HG03521 (cell line): ENCODE results near the gene RNASE4.
"Not testable (repeated sequence)": the region's sequence is repeated elsewhere in the genome, so short reads cannot be mapped to it uniquely, and the experiment has no call there.

Experiments
- ATAC-seq: cut with Tn5 transposase; IDR thresholded peaks from one replicate; pipeline ENCODE4 v1.9.1; 2021; ENCODE audit warnings: mild to moderate bottlenecking, moderate library complexity; ENCODE audit not compliant: unreplicated experiment

The RNASE4 gene

GRCh38 chr14:20683891-20684661 is at the start of gene RNASE4:
RNASE4 (plus strand) TSS chr14:20684560; CDS start chr14:20699372, 14,812 bp downstream.
- no peak for ATAC-seq

GRCh38 chr14:20641591-20641990 is 42.8 kb upstream of the RNASE4 start, which contains the start of gene OR6S1:
OR6S1 (minus strand) TSS chr14:20641691; CDS start chr14:20641691, 0 bp downstream.
- ATAC-seq: no peak

GRCh38 chr14:20642182-20642581 is 42.2 kb upstream of the RNASE4 start:
- no peak for ATAC-seq

GRCh38 chr14:20642755-20643154 is 41.6 kb upstream of the RNASE4 start:
- not testable (repeated sequence) for ATAC-seq

- no peak for ATAC-seq
These were observed 39.8 kb upstream of the RNASE4 start for GRCh38 chr14:20644520-20644919.

- ATAC-seq: no peak
These were observed 38.9 kb upstream of the RNASE4 start for GRCh38 chr14:20645481-20645880.

- ATAC-seq: no peak
These were observed 31.1 kb upstream of the RNASE4 start for GRCh38 chr14:20652996-20653975.

- no peak for ATAC-seq
These were observed 28.5 kb upstream of the RNASE4 start for GRCh38 chr14:20655851-20656250.

GRCh38 chr14:20656274-20656673 is 28.1 kb upstream of the RNASE4 start:
- ATAC-seq: no peak

- ATAC-seq: no peak
These were observed 26.8 kb upstream of the RNASE4 start for GRCh38 chr14:20657216-20658211.

- ATAC-seq: no peak
These were observed 26.1 kb upstream of the RNASE4 start for GRCh38 chr14:20658246-20658645.

- ATAC-seq: no peak
These were observed 25.0 kb upstream of the RNASE4 start for GRCh38 chr14:20659336-20659735.

GRCh38 chr14:20659813-20660395 is 24.5 kb upstream of the RNASE4 start:
- no peak for ATAC-seq

- no peak for ATAC-seq
These were observed 23.2 kb upstream of the RNASE4 start for GRCh38 chr14:20661197-20661596.

- ATAC-seq: peak; percentile 40
These were observed 21.2 kb upstream of the RNASE4 start for GRCh38 chr14:20662968-20663732.

GRCh38 chr14:20666400-20666961 is 17.9 kb upstream of the RNASE4 start:
- ATAC-seq: not testable (repeated sequence)

- ATAC-seq: peak; percentile 71
These were observed 16.4 kb upstream of the RNASE4 start for GRCh38 chr14:20667957-20668356.

GRCh38 chr14:20668969-20669368 is 15.4 kb upstream of the RNASE4 start:
- ATAC-seq: no peak
